Midbrain (tissue), 1 donor: Measurements from ENCODE around the gene NUBP2.

Experiments
- DNase-seq: peaks from one replicate; lab custom pipeline; 2025; lab: John Stamatoyannopoulos, UW

The NUBP2 gene

GRCh38 chr16:1759511-1759910 is 23.2 kb upstream of the NUBP2 start:
- DNase-seq, result no peak

GRCh38 chr16:1760911-1761310 is 21.8 kb upstream of the NUBP2 start:
- no peak for DNase-seq

GRCh38 chr16:1761751-1762150 is 21.0 kb upstream of the NUBP2 start:
- DNase-seq, result no peak

GRCh38 chr16:1762196-1762878 is 20.4 kb upstream of the NUBP2 start:
- no peak for DNase-seq

GRCh38 chr16:1762879-1763520 is 19.8 kb upstream of the NUBP2 start:
- DNase-seq, result peak; percentile 13

GRCh38 chr16:1763521-1764511 is 18.9 kb upstream of the NUBP2 start:
- DNase-seq, result peak; percentile 6

GRCh38 chr16:1764971-1765370 is 17.8 kb upstream of the NUBP2 start:
- DNase-seq, result no peak

- DNase-seq, result no peak
Observed at GRCh38 chr16:1765826-1766225, 16.9 kb upstream of the NUBP2 start.

- no peak for DNase-seq
Observed at GRCh38 chr16:1766231-1766630, 16.5 kb upstream of the NUBP2 start.

- no peak for DNase-seq
Observed at GRCh38 chr16:1766701-1767100, 16.1 kb upstream of the NUBP2 start.

GRCh38 chr16:1767116-1767994 is 15.4 kb upstream of the NUBP2 start:
- no peak for DNase-seq

GRCh38 chr16:1768061-1768766 is 14.5 kb upstream of the NUBP2 start:
- DNase-seq, result no peak

- no peak for DNase-seq
Observed at GRCh38 chr16:1768767-1769401, 13.9 kb upstream of the NUBP2 start.

- DNase-seq, result no peak
Observed at GRCh38 chr16:1769402-1770300, 13.1 kb upstream of the NUBP2 start.

- DNase-seq, result peak; percentile 31
Observed at GRCh38 chr16:1770328-1771187, 12.2 kb upstream of the NUBP2 start.

- DNase-seq, result peak; percentile 55
Observed at GRCh38 chr16:1771188-1771863, 11.4 kb upstream of the NUBP2 start, which contains the start of gene NME3. Gene NME3, minus strand, starts transcription at chr16:1771543. Its CDS starts 9 bp downstream, at chr16:1771534.

GRCh38 chr16:1771864-1772361 is 10.8 kb upstream of the NUBP2 start:
- no peak for DNase-seq
